HG03039 (cell line): ENCODE data around the gene ABCA2.

Experiments
- ATAC-seq: cut with Tn5 transposase; IDR thresholded peaks from one replicate; pipeline ENCODE4 v1.9.1; 2021; ENCODE audit warnings: mild to moderate bottlenecking, moderate library complexity; ENCODE audit not compliant: unreplicated experiment

Gene ABCA2

GRCh38 chr9:137001857-137002645 is 26.0 kb downstream of the ABCA2 start:
- ATAC-seq, result no peak

DNA sequence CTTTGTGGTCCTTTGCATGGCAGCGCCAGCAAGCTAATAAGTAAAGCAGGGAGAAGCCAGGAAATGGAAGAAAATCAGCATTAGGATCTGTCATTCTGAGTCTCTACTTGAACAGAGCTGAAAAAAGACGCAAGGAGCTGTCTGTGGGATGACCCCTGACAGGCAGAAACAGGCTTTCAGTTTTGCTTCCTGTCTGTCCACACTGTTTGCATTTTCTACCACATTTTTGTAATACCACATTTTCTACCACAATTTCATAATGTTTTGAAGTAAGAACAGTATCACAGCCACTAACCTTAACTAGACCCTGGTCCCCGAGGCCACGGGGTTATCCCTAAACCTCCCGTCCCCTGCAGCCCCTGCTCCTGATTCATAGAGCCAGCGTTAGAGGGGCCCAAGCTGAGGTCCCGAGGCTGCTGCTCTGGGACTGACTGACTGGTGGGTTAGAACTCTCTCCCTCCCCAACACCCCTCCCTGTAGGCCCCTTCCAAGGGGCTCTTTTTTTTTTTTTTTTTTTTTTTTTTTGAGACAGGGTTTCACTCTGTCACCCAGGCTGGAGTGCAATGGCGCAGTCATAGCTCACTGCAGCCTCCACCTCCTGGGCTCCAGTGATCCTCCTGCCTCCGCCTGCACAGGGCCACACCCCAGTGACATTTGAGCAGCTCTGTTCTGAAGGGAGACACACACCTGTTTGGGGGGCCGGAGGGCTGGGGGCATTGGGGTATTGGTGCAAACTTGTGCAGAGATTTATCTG is 27.7 kb downstream of the ABCA2 start:
- no peak for ATAC-seq

GRCh38 chr9:136997830-136998234 is 30.2 kb downstream of the ABCA2 start:
- ATAC-seq, result no peak

DNA sequence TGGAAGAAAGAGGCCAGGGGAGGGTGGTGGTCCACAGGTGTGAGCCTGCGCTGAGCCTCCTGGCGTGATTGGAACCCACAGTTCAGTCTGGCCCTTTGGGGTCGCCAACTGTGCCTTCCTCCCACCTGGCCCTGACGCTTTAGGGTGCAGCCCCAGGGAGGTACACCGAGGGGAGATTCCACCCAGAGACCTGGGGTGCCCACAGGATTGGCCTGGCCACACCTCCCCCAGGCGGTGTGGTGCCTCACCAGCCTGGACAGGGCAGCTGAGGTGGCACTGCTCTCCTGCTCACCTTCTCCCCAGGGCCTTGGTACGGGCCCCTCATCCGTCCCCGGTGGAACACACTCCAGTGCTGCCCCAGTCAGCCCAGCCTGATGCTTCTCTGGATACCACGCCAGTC is 30.7 kb downstream of the ABCA2 start:
- ATAC-seq, result no peak

GRCh38 chr9:136996361-136997292 is 31.4 kb downstream of the ABCA2 start, which contains the start of gene CLIC3:
TSS of gene CLIC3 (minus strand) at chr9:136996568. CDS start at chr9:136996543, 25 bp downstream.
- ATAC-seq, result no peak

DNA sequence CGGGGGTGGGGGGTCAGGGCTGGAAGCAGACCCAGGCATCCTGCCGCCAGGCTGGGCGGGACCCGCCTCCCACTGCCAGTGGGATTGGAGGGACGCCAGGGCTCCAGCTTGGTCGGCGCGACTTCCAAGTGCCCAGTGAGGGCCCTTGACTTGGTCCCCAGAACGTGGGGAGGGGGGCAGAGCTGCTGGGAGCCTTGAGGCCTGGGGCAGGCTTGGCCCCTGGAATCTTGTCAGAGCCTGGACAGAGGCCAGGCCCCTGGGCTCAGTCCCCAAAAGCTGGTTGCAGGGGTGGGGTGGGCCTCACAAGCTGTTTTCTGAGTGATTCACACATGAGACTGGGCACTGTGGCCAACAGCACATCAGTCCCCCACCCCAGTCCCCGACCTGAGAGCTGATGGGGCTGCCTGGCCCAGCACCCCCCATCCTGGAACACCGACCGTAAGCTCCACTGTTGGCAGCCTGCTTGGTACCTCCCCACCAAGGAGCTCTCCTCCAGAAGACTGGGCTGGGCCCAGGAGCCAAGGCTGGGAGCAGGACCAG is 32.2 kb downstream of the ABCA2 start:
- no peak for ATAC-seq

GRCh38 chr9:136995362-136995761 is 32.7 kb downstream of the ABCA2 start:
- no peak for ATAC-seq

DNA sequence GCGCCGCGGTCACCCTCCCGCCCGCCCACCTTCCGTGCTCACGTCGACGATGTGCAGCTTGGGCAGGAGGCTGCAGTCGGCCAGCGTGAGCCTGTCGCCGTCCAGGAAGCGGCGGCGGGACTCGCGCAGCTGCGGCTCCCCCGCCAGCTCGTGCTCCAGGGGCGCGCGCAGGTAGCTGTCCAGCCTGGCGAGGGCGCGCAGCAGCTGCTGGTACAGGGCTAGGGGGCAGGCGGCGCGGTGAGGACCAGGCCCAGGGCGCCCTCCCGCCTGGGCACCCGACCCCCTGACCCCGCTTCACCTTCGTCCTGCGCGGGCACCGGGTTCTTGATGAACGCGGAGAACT is 33.2 kb downstream of the ABCA2 start:
- ATAC-seq, result no peak

DNA sequence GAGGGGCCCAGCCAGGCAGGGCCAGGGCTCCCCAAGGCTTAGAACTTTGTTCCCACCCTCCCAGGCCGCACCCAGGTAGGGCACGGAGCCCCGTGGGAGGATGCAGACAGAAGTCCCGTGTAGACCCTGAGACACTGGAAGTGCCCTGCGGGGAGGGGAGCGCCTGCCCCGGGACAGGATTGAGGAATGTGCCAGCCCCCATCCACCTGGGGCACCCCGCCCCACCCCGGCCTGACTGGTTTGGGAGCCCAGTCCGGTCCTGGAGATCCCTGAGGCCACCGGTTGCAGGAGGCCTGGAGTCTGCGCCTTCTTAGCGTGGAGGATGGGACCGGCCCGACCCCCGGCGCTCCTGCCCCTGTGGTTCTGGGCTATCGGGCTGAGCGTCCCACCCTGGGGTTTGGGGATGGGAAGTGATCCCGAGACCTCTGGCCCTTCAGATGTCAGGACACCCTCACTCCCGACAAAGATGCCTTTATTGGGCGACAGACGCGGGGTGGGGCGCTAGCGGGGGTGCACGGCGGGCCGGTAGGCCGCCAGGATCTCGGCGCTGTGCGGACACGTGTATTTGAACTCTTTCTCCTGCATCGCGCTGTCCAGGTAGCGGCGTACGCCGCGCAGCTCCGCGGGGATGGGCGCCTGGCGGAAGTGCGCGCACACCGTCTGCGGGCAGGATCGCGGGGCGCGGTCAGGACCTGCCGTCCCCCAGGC is 33.7 kb downstream of the ABCA2 start:
- ATAC-seq, result no peak

GRCh38 chr9:136992819-136993369 is 35.1 kb downstream of the ABCA2 start:
- ATAC-seq, result no peak

- ATAC-seq, result peak; percentile 72
These were observed 35.8 kb downstream of the ABCA2 start, which contains the start of gene PAXX for GRCh38 chr9:136991993-136992818. TSS of gene PAXX (plus strand) at chr9:136992422. CDS start at chr9:136992444, 22 bp downstream.

DNA sequence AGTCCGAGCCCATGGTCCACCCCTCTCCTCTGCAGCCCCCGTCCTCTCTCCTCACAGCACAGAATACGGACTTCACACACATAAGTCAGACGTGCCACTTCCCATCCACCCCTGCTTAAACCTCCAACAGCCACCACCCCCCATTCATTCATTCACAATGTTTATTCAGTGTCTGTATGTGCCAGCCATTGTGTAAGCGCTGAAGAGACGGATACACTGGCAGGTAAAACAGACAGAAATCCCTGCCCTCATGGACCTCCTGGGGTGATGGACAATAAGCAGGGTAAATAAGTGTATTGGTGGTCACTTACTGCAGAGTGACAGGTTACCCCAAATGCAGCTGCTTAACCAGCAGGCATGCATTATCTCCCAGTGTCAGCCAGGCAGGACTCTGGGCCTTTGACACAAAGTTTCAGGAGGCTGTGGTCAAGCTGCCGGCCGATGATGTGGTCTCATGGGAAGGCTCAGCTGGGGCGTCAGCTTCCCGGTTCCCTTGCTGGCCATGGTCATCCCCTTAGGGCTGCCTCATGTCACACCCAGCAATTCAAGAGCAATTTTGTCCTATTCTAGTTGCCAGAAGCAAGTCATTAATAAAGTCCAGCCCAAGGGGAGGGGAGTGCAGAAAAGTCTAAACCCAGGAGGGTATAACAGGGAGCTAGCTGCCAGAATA is 37.7 kb downstream of the ABCA2 start:
- ATAC-seq, result no peak

GRCh38 chr9:136988872-136989271 is 39.2 kb downstream of the ABCA2 start:
- ATAC-seq, result no peak

DNA sequence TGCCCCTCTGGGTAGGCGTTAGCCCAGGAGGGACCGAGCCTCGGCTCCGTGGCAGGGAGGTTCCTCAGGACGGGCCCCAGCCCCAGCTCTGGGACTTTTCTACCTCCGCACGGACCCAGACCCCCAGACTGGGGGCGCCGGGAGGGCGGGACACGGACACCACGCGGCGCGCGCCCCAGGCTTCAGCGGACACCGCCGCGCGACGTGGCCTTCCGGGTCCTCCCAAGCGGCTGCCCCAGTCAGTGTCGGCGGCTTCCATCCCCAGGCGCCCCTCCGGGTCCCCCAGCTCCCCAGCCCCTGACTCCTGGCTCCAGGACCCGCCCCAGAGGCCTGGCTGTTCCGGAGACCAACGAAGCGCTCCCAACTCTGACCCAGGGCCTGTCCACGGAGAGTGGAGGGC is 42.2 kb downstream of the ABCA2 start:
- ATAC-seq, result no peak

DNA sequence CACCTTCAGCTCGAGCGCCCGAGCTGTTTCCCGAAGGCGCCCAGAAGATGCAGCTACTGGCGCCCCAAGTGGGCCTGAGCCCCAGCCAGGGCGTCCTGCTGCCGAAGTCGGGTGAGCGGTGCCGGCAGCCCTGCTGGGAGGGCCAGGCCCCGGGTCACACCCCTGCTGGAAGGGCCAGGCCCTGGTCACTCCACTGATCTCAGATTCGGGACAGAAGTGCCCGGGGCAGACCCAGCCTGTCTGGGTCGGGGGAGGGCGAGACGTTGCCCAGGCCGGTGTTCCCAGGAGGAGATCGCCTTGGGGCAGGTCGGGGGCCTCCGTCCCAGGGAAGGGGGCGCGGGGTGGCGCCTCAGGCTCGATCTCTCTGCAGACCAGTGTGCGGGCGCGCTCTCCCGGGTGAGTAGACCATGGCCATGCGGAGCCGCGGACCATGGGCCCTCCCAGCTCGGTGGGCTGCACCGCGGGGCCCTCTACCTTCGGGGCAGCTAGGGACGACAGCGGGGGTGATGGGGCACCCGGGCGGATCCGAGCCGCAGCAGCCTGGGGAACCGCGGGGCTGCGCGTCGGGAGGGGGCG is 42.9 kb downstream of the ABCA2 start:
- no peak for ATAC-seq

DNA sequence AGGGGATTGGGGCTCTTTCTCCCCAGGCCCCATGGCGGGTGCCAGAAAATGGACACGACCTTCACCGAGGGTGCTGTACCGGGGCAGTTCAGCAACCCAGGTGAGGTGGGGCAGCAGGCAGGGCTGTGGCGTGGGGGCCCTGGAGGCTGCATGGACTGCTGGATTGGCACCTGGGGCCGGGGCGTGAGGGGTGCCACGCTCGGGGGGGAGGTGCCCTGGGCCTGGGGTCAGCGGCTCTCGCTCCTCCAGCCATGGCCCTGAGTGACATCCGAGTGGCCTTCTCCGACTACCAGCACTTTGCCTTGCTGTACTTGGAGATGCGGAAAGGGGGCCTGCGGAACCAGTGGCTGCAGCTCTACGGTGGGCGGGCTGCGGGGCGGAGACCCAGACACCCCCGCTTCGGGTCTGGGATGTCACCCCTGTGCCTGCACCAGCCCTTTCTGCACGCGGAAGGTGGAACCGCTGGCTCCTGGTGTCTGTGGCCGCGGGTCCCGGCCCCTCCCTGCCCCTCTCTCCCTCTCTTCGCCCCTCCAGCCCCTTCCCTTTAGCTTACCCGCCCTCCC is 43.5 kb downstream of the ABCA2 start:
- ATAC-seq, result no peak

DNA sequence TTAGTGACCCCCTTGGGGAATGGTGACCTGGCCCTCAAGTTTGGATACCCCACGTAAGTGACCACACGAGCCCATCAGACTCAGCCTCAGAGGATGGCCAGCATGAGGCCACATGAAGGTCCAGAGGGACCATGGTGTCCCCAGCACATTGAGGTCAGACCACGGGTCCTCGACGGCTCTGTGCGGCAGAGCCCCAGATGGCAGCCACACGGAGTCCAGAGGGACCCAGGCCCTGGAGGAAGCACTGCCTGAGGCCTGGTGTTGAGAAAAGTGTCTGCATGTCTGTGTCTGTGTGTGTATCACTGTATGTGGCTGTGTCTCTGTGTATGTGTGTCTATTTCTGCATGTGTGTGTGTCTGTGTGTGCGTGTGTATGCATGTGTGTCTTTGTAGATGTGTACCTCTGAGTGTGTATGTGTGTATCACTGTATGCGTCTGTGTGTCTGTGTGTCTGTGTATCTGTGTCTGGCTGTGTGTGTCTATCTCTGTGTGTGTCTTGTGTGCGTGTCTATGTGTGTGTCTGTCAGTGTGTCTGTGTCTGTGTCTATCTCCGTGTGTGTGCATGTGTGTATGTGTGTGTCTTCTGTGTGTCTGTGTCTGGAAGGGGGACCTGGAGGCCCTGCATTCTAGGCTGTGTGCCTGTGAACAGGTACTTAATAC is 44.3 kb downstream of the ABCA2 start:
- ATAC-seq, result no peak
